PFSK-1 (cell line): ENCODE results near the gene KIR3DL3.

ENCODE experiments used
- FOXP2 ChIP-seq: optimal IDR thresholded peaks from 2 replicates; pipeline ENCODE3; 2011; ENCODE audit warnings: borderline replicate concordance, control low read depth, inconsistent platforms; ENCODE audit not compliant: insufficient read depth; ENCODE audit errors: extremely low read length, extremely low read depth
- POLR2AphosphoS5 ChIP-seq: IDR thresholded peaks from 2 replicates; pipeline ENCODE4 v1.6.1; 2012; ENCODE audit warnings: low read depth, mild to moderate bottlenecking, control low read depth, low read length, moderate library complexity
- REST ChIP-seq, 2 experiments: IDR thresholded peaks; 2 replicates each; pipeline versions ENCODE4 v1.6.1 to v1.8.0; 2011 to 2012; ENCODE audit warnings: low read depth in 2 of 2, low read length in 2 of 2, control low read depth in 1 of 2, inconsistent platforms in 1 of 2, mild to moderate bottlenecking in 1 of 2, moderate library complexity in 1 of 2; ENCODE audit not compliant: insufficient read depth in 1 of 2
- SIN3A ChIP-seq: IDR thresholded peaks from 2 replicates; pipeline ENCODE4 v1.6.1; 2012; ENCODE audit warnings: mild to moderate bottlenecking, low read length, moderate library complexity, borderline replicate concordance; ENCODE audit not compliant: insufficient read depth
- TAF1 ChIP-seq: IDR thresholded peaks from 2 replicates; pipeline ENCODE4 v1.6.1; 2012; ENCODE audit warnings: low read length, control low read depth, borderline replicate concordance; ENCODE audit not compliant: insufficient read depth

Gene KIR3DL3

DNA sequence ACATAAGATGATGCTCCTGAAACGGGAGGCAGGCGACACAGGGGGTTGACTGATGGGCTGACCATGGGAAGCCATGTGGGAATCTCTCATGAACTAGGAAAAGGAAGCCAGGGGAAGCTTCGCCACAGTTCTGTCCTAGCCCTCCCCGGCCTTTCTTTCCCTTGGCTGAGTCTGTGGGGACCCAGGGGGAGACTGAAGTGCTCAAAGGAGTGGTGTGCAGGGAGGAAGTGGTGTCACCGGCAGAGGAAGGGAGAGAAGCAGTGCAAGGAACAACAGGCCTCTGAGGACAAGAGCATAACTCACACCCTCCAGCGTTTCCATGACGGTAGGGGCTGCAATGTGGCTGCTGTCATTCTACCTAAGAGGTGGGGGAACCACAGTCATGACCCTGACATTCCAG, 1.1 kb downstream of the KIR3DL3 start:
- no peak for TF ChIP-seq FOXP2
- TF ChIP-seq REST (IDR thresholded peaks at IDR 0.05; ENCODE audit: insufficient read depth in 1 of 2, low read depth in 2 of 2, low read length in 2 of 2), result no peak
- TF ChIP-seq SIN3A, result no peak
- no peak for TF ChIP-seq POLR2AphosphoS5
- no peak for TF ChIP-seq TAF1

DNA sequence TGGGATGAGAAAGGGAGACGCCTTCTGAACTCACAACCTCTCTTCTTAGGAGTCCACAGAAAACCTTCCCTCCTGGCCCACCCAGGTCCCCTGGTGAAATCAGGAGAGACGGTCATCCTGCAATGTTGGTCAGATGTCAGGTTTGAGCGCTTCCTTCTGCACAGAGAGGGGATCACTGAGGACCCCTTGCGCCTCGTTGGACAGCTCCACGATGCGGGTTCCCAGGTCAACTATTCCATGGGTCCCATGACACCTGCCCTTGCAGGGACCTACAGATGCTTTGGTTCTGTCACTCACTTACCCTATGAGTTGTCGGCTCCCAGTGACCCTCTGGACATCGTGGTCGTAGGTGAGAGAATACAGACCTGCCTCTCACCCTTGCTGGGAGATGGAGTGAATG, 3.3 kb downstream of the KIR3DL3 start:
- TF ChIP-seq TAF1 (no peak), FOXP2 (no peak), REST (IDR thresholded peaks at IDR 0.05; ENCODE audit: insufficient read depth in 1 of 2, low read depth in 2 of 2, low read length in 2 of 2) (no peak), POLR2AphosphoS5 (no peak), SIN3A (no peak)

DNA sequence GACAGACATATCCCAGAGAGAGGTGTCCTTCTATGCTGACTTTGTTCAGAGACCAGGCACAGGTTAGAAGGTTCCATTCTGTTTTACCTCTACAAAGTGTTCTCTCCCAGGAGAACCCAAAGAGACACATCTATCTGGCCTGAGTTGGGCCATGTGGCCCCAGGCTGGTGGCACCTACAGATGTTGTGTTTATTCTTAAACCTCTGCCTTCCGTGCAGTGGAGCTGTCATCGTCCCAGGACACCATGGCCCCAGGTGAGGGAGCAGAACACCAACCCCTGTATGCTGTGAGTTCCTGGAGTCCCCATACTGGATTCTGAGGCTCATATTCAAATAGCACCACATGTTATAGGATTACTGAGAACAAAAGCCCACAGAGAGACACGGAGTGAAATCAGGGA, 3.9 kb downstream of the KIR3DL3 start:
- TF ChIP-seq TAF1, result no peak
- TF ChIP-seq REST (IDR thresholded peaks at IDR 0.05; ENCODE audit: insufficient read depth in 1 of 2, low read depth in 2 of 2, low read length in 2 of 2), result no peak
- TF ChIP-seq POLR2AphosphoS5, result no peak
- TF ChIP-seq SIN3A, result no peak
- TF ChIP-seq FOXP2, result no peak

- TF ChIP-seq REST (IDR thresholded peaks at IDR 0.05; ENCODE audit: insufficient read depth in 1 of 2, low read depth in 2 of 2, low read length in 2 of 2) (no peak), TAF1 (no peak), FOXP2 (no peak), SIN3A (no peak), POLR2AphosphoS5 (no peak)
Measured at GRCh38 chr19:54729416-54730188, 5.4 kb downstream of the KIR3DL3 start.

DNA sequence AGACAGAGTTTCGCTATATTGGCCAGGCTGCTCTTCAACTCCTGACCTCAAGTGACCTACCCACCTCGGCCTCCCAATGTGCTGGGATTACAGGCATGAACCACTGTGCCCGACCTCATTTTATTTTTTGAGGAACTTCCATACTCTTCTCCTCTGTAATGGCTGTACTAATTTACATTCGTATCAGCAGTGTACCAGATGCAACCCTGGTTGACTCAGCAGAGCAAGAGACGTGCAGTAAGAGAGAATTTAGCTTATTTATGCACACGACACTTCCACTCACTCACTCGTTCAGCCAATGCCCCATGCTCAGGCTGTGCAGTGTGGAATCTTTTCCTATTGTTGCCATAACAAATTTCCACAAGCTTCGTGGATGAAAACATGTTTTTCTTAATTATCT, 6.9 kb downstream of the KIR3DL3 start:
- TF ChIP-seq REST (IDR thresholded peaks at IDR 0.05; ENCODE audit: insufficient read depth in 1 of 2, low read depth in 2 of 2, low read length in 2 of 2) (no peak), FOXP2 (no peak), POLR2AphosphoS5 (no peak), SIN3A (no peak), TAF1 (no peak)
